ENCODE measurements around the gene BRD4.

GRCh38 chr19:15231271-15231670, 101.1 kb downstream of the BRD4 start:
- TF ChIP-seq CTCF (IDR thresholded peaks at IDR 0.05; ENCODE audit: low read depth, low read length, poor library complexity, severe bottlenecking) (no peak), EZH2phosphoT487 (IDR thresholded peaks at IDR 0.05; ENCODE audit: borderline replicate concordance, low read length) (no peak)

Measured in DOHH2 (cell line).